A549 (cell line): ENCODE results near the gene ACER3.

Experiments
- BHLHE40 ChIP-seq: IDR thresholded peaks from 2 replicates; pipeline ENCODE4 v1.6.1; 2012; ENCODE audit warnings: low read depth, low read length, inconsistent platforms
- CBX8 ChIP-seq: fragments of 200-600 bp; sonication (generic); IDR thresholded peaks from 2 replicates; pipeline ENCODE4 v1.6.1; 2016
- CEBPB ChIP-seq, 2 experiments: fragments of >200 bp in 1 of 2; sonication (Bioruptor Twin) in 1 of 2; formaldehyde crosslinking in 1 of 2; IDR thresholded peaks; 2 replicates each; pipeline ENCODE4 v1.6.1; 2012 to 2016
- EP300 ChIP-seq, 2 experiments: fragments of >200 bp; sonication (Bioruptor Twin); formaldehyde crosslinking; IDR thresholded peaks; 2 replicates in 1 of 2; 3 replicates in 1 of 2; pipeline ENCODE4 v1.6.1; 2016 to 2017
- JUN ChIP-seq, 2 experiments: fragments of >200 bp; sonication (Bioruptor Twin); formaldehyde crosslinking; IDR thresholded peaks; 2 replicates in 1 of 2; 3 replicates in 1 of 2; pipeline ENCODE4 v1.6.1; 2016 to 2017
- RAD21 ChIP-seq, 2 experiments: fragments of >200 bp in 1 of 2; sonication (Bioruptor Twin) in 1 of 2; formaldehyde crosslinking in 1 of 2; IDR thresholded peaks in 1 of 2; conservative IDR thresholded peaks in 1 of 2; 2 replicates in 1 of 2; 3 replicates in 1 of 2; pipeline ENCODE4 v1.6.1; 2012 to 2018; ENCODE audit warnings: inconsistent platforms in 1 of 2
- TF ChIP-seq, protein P1 (sequence below): fragments of >200 bp; sonication (Bioruptor Twin); formaldehyde crosslinking; IDR thresholded peaks from 3 replicates; pipeline ENCODE4 v1.5.1; 2016
- TF ChIP-seq, protein P2 (sequence below): IDR thresholded peaks from 2 replicates; pipeline ENCODE4 v1.6.1; 2012
- TF ChIP-seq, protein P3 (sequence below): fragments of 200-600 bp; sonication (generic); IDR thresholded peaks from 2 replicates; pipeline ENCODE4 v1.6.1; 2016; ENCODE audit warnings: antibody characterized with exemption, mild to moderate bottlenecking, moderate library complexity
- TF ChIP-seq, protein P4 (sequence below): fragments of 450-650 bp; IDR thresholded peaks from 2 replicates; pipeline ENCODE4 v1.6.1; 2014; ENCODE audit warnings: antibody characterized with exemption

DNA sequence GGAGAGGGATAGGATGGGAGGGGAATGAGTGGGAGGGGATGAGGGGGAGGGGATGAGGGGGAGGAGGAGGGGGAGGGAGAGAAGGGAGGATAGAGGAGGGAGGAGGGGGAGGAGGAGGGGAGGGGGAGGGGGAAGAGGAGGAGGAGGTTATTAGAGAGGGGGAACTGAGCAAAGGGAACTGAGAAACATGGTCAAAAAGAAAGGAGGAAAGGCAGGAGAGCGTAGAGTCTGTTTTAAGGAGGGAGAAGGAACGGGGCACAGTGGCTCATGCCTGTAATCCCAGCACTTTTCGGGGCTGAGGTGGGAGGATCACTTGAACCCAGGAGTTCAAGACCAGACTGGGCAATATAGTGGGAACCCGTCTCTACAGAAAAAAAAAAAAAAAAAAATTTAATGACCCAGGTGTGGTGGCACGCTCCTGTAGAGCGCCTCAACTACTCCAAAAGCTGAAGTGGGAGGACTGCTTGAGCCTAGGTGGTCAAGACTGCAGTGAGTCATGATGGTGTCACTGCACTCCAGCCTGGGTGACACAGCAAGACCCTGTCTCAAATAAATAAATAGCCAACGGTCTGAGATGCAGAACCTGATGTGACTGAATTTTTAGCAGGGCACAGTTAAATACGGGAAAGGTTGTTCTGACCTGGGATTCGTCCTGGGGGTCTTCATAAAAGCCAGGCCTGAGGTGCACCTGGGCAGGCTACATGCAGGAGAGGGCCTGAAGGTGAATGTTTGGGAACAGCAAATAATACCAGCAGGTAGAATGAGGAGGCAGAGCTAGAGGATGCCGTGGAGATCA, 177.5 kb downstream of the ACER3 start:
- no peak for TF ChIP-seq CEBPB (IDR thresholded peaks at IDR 0.05)
- TF ChIP-seq, protein P1, sequence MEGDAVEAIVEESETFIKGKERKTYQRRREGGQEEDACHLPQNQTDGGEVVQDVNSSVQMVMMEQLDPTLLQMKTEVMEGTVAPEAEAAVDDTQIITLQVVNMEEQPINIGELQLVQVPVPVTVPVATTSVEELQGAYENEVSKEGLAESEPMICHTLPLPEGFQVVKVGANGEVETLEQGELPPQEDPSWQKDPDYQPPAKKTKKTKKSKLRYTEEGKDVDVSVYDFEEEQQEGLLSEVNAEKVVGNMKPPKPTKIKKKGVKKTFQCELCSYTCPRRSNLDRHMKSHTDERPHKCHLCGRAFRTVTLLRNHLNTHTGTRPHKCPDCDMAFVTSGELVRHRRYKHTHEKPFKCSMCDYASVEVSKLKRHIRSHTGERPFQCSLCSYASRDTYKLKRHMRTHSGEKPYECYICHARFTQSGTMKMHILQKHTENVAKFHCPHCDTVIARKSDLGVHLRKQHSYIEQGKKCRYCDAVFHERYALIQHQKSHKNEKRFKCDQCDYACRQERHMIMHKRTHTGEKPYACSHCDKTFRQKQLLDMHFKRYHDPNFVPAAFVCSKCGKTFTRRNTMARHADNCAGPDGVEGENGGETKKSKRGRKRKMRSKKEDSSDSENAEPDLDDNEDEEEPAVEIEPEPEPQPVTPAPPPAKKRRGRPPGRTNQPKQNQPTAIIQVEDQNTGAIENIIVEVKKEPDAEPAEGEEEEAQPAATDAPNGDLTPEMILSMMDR = no peak
- no peak for TF ChIP-seq JUN (IDR thresholded peaks at IDR 0.05)
- no peak for TF ChIP-seq EP300 (IDR thresholded peaks at IDR 0.05)
- TF ChIP-seq, protein P2, sequence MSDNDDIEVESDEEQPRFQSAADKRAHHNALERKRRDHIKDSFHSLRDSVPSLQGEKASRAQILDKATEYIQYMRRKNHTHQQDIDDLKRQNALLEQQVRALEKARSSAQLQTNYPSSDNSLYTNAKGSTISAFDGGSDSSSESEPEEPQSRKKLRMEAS = no peak
- no peak for TF ChIP-seq BHLHE40
- TF ChIP-seq CBX8 = no peak
- TF ChIP-seq, protein P3, sequence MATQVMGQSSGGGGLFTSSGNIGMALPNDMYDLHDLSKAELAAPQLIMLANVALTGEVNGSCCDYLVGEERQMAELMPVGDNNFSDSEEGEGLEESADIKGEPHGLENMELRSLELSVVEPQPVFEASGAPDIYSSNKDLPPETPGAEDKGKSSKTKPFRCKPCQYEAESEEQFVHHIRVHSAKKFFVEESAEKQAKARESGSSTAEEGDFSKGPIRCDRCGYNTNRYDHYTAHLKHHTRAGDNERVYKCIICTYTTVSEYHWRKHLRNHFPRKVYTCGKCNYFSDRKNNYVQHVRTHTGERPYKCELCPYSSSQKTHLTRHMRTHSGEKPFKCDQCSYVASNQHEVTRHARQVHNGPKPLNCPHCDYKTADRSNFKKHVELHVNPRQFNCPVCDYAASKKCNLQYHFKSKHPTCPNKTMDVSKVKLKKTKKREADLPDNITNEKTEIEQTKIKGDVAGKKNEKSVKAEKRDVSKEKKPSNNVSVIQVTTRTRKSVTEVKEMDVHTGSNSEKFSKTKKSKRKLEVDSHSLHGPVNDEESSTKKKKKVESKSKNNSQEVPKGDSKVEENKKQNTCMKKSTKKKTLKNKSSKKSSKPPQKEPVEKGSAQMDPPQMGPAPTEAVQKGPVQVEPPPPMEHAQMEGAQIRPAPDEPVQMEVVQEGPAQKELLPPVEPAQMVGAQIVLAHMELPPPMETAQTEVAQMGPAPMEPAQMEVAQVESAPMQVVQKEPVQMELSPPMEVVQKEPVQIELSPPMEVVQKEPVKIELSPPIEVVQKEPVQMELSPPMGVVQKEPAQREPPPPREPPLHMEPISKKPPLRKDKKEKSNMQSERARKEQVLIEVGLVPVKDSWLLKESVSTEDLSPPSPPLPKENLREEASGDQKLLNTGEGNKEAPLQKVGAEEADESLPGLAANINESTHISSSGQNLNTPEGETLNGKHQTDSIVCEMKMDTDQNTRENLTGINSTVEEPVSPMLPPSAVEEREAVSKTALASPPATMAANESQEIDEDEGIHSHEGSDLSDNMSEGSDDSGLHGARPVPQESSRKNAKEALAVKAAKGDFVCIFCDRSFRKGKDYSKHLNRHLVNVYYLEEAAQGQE = no peak
- TF ChIP-seq, protein P4, sequence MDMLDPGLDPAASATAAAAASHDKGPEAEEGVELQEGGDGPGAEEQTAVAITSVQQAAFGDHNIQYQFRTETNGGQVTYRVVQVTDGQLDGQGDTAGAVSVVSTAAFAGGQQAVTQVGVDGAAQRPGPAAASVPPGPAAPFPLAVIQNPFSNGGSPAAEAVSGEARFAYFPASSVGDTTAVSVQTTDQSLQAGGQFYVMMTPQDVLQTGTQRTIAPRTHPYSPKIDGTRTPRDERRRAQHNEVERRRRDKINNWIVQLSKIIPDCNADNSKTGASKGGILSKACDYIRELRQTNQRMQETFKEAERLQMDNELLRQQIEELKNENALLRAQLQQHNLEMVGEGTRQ = no peak
- TF ChIP-seq RAD21 (conservative IDR thresholded peaks at IDR 0.05 in 1 of 2, IDR thresholded peaks at IDR 0.05 in 1 of 2) = no peak
